ENCODE data around the gene KLF11. TPM values are rescaled to one million over a fixed set of nuclear protein-coding genes. Genes with fewer than 3 reads are reported as not detected.

Gene KLF11
- polyA plus RNA-seq, 1 experiment = 4.9 TPM

- CTCF ChIA-PET = interaction anchor here (0.6 to 1.9 kb wide), 3 partner anchors 10 to 772 kb away, joined by 4 to 17 read pairs (median 7); no protein-coding TSS in a partner anchor
- Histone ChIP-seq H3K4me3 (ENCODE audit: low read depth, low read length) (no peak overlapping the region), H3K9me3 (ENCODE audit: control insufficient read depth, insufficient read depth, low read length) (no peaks in the 10 kb centered on the region; the same call in 1 of the 2 replicates), H3K27ac (ENCODE audit: low read depth, low read length) (no peak overlapping the region), H3K27me3 (ENCODE audit: control insufficient read depth, insufficient read depth, low read length) (peaks cover 15% of the 10 kb centered on the region)
- no peak for TF ChIP-seq CTCF (IDR thresholded peaks at IDR 0.05; ENCODE audit: low read depth, low read length)
- POLR2A ChIA-PET = interaction anchor here (0.6 kb wide), 1 partner anchor 404 kb away, joined by 4 read pairs; no protein-coding TSS in a partner anchor
- no peak for DNase-seq (ENCODE audit: low read depth, low spot score)
Measured at GRCh38 chr2:10061221-10061925, 18.0 kb downstream of the KLF11 start.

- CTCF ChIA-PET = no interaction called here
- H3K27me3 ChIP-seq (ENCODE audit: control insufficient read depth, insufficient read depth, low read length) = peaks cover 16% of the 10 kb centered on the region
- no peak for DNase-seq (ENCODE audit: low read depth, low spot score)
Measured at GRCh38 chr2:10062931-10063365, 19.6 kb downstream of the KLF11 start.

GRCh38 chr2:10063566-10063965 lies 20.2 kb downstream of the KLF11 start:
- CTCF ChIA-PET = interaction anchor here (1.0 to 1.8 kb wide), 3 partner anchors 9 to 345 kb away, joined by 3 to 4 read pairs (median 3); no protein-coding TSS in a partner anchor

More at GRCh38 chr2:10062931-10063365, 19.6 kb downstream of the KLF11 start:
- POLR2A ChIA-PET = no interaction called here
- TF ChIP-seq CTCF (IDR thresholded peaks at IDR 0.05; ENCODE audit: low read depth, low read length) = no peak
- Histone ChIP-seq H3K4me3 (ENCODE audit: low read depth, low read length) (no peak overlapping the region), H3K9me3 (ENCODE audit: control insufficient read depth, insufficient read depth, low read length) (no peaks in the 10 kb centered on the region; the same call in 1 of the 2 replicates), H3K27ac (ENCODE audit: low read depth, low read length) (no peak overlapping the region)

GRCh38 chr2:10064932-10065772 lies 21.8 kb downstream of the KLF11 start:
- H3K27ac ChIP-seq (ENCODE audit: low read depth, low read length) = no peak overlapping the region
- peaks cover 16% of the 10 kb centered on the region for H3K27me3 ChIP-seq (ENCODE audit: control insufficient read depth, insufficient read depth, low read length)
- DNase-seq (ENCODE audit: low read depth, low spot score) = no peak
- H3K9me3 ChIP-seq (ENCODE audit: control insufficient read depth, insufficient read depth, low read length) = no peaks in the 10 kb centered on the region; the same call in 1 of the 2 replicates
- no peak overlapping the region for H3K4me3 ChIP-seq (ENCODE audit: low read depth, low read length)
- TF ChIP-seq CTCF (IDR thresholded peaks at IDR 0.05; ENCODE audit: low read depth, low read length) = no peak
- ChIA-PET CTCF (interaction anchor here (0.9 to 3.8 kb wide), 6 partner anchors 8 to 370 kb away, joined by 3 to 25 read pairs (median 4); no protein-coding TSS in a partner anchor), POLR2A (no interaction called here)

More at GRCh38 chr2:10063566-10063965, 20.2 kb downstream of the KLF11 start:
- H3K9me3 ChIP-seq (ENCODE audit: control insufficient read depth, insufficient read depth, low read length) = no peaks in the 10 kb centered on the region; the same call in 1 of the 2 replicates
- POLR2A ChIA-PET = no interaction called here
- peaks cover 16% of the 10 kb centered on the region for H3K27me3 ChIP-seq (ENCODE audit: control insufficient read depth, insufficient read depth, low read length)
- TF ChIP-seq CTCF (IDR thresholded peaks at IDR 0.05; ENCODE audit: low read depth, low read length) = no peak
- H3K4me3 ChIP-seq (ENCODE audit: low read depth, low read length) = no peak overlapping the region
- no peak overlapping the region for H3K27ac ChIP-seq (ENCODE audit: low read depth, low read length)
- no peak for DNase-seq (ENCODE audit: low read depth, low spot score)

All from AG04450 (cell line).